Left lung (tissue), 10 donors: ENCODE results near the gene CDK6. TPM values are rescaled to one million over a fixed set of nuclear protein-coding genes. Genes with fewer than 3 reads are reported as not detected.

ENCODE experiments used
- ATAC-seq: fragments of 200-7000 bp; cut with Tn5 transposase; one replicate; pipeline ENCODE4 v1.9.1; 2020; ENCODE audit warnings: moderate library complexity
- DNase-seq, 4 donors: peaks; one replicate each; pipeline ENCODE4 v3.0.0-alpha.2; 2013 to 2020
- H3K27ac ChIP-seq, 2 donors: fragments of 200-600 bp; sonication (generic) in 1 of 2; one replicate each; pipeline versions ENCODE4 v1.5.0 to v1.8.0; 2020 to 2021
- H3K27me3 ChIP-seq, 2 donors: fragments of 200-600 bp; sonication (generic) in 1 of 2; one replicate each; pipeline versions ENCODE4 v1.5.0 to v1.8.0; 2020 to 2021
- H3K36me3 ChIP-seq, 2 donors: fragments of 200-600 bp; sonication (generic) in 1 of 2; one replicate each; pipeline versions ENCODE4 v1.5.0 to v1.8.0; 2020 to 2021
- H3K4me1 ChIP-seq, 2 donors: fragments of 200-600 bp; one replicate each; pipeline ENCODE4 v1.8.0; 2021
- H3K4me3 ChIP-seq, 2 donors: fragments of 200-600 bp; sonication (generic) in 1 of 2; one replicate each; pipeline versions ENCODE4 v1.5.0 to v1.8.0; 2020 to 2021; ENCODE audit warnings: mild to moderate bottlenecking in 1 of 2
- H3K9me3 ChIP-seq, 2 donors: fragments of 200-600 bp; sonication (generic) in 1 of 2; one replicate each; pipeline versions ENCODE4 v1.5.0 to v1.8.0; 2020 to 2021
- CTCF ChIP-seq, 2 donors: fragments of 200-600 bp; sonication (generic) in 1 of 2; IDR thresholded peaks; one replicate each; pipeline versions ENCODE4 v1.5.0 to v1.8.0; 2021; ENCODE audit warnings: antibody characterized with exemption in 2 of 2
- intact Hi-C, 2 donors: fragments of 100-400 bp; cut with DNase I; formaldehyde crosslinking; loops; one replicate each; pipeline versions ENCODE4 v1.11.2 to v1.14.2; 2022
- polyA plus RNA-seq, 6 donors: library from polyadenylated mRNA; unstranded; fragments of 120-200 nt; gene quantifications; one replicate each; pipeline ENCODE4 v1.2.1, GENCODE V29; 2013; ENCODE audit not compliant: insufficient read length in 6 of 6
- total RNA-seq, 2 donors: library from RNA; stranded (reverse); fragmentation: NEBNext Ultra II Directional; extraction: Animal tissue kit (Norgen Biotek cat#: 25700); gene quantifications; one replicate each; pipeline ENCODE4 v1.2.1, GENCODE V29; 2021
- donor health status: DM: no; HTN: yes; CAD: no.
- donor health status: DM: no; HTN: no; CAD: no.

CDK6 gene
- total and polyA plus RNA-seq, 8 donors: 20.3 to 52.2 (median 43.7) TPM

GRCh38 chr7:92732316-92733036, 103.9 kb downstream of the CDK6 start:
- Histone ChIP-seq H3K4me3 (no peak overlapping the region), H3K36me3 (no peaks in the 10 kb centered on the region), H3K4me1 (peaks cover 0 to 16% of the 10 kb centered on the region in 2 donors), H3K27ac (peak overlapping the region in 1 of 2 donors; percentile 59), H3K9me3 (no peaks in the 10 kb centered on the region), H3K27me3 (no peaks in the 10 kb centered on the region)
- DNase-seq (no peak), ATAC-seq (no peak)
- intact Hi-C loops: no loop called here
- no peak for TF ChIP-seq CTCF (IDR thresholded peaks at IDR 0.05)

GRCh38 chr7:92731335-92732063, 104.9 kb downstream of the CDK6 start:
- peaks cover 0 to 16% of the 10 kb centered on the region in 2 donors for H3K4me1 ChIP-seq
- H3K4me3 ChIP-seq: no peak overlapping the region
- no peak for DNase-seq
- H3K9me3 ChIP-seq: no peaks in the 10 kb centered on the region
- H3K36me3 ChIP-seq: no peaks in the 10 kb centered on the region
- peak overlapping the region in 1 of 2 donors; percentile 59 for H3K27ac ChIP-seq
- TF ChIP-seq CTCF (IDR thresholded peaks at IDR 0.05): no peak
- H3K27me3 ChIP-seq: no peaks in the 10 kb centered on the region
- ATAC-seq: peak; percentile 56
- intact Hi-C loops: no loop called here

- H3K27ac ChIP-seq: no peak overlapping the region
- H3K36me3 ChIP-seq: no peaks in the 10 kb centered on the region
- peaks cover 0 to 16% of the 10 kb centered on the region in 2 donors for H3K4me1 ChIP-seq
- TF ChIP-seq CTCF (IDR thresholded peaks at IDR 0.05): no peak
- DNase-seq (no peak), ATAC-seq (no peak)
- no peaks in the 10 kb centered on the region for H3K9me3 ChIP-seq
- intact Hi-C loops: no loop called here
- no peaks in the 10 kb centered on the region for H3K27me3 ChIP-seq
- H3K4me3 ChIP-seq: no peak overlapping the region
Observed at GRCh38 chr7:92730808-92731207, 105.6 kb downstream of the CDK6 start.

- Histone ChIP-seq H3K36me3 (no peaks in the 10 kb centered on the region), H3K27ac (no peak overlapping the region), H3K9me3 (no peaks in the 10 kb centered on the region), H3K4me1 (peaks cover 0 to 17% of the 10 kb centered on the region in 2 donors), H3K27me3 (no peaks in the 10 kb centered on the region), H3K4me3 (no peak overlapping the region)
- no peak for TF ChIP-seq CTCF (IDR thresholded peaks at IDR 0.05)
- ATAC-seq (no peak), DNase-seq (no peak)
- intact Hi-C loops: no loop called here
Observed at GRCh38 chr7:92729751-92730150, 106.6 kb downstream of the CDK6 start.

- intact Hi-C loops: no loop called here
- Histone ChIP-seq H3K27me3 (no peaks in the 10 kb centered on the region), H3K36me3 (no peaks in the 10 kb centered on the region), H3K4me3 (no peak overlapping the region), H3K9me3 (no peaks in the 10 kb centered on the region), H3K27ac (no peak overlapping the region), H3K4me1 (peaks cover 0 to 23% of the 10 kb centered on the region in 2 donors)
- no peak for ATAC-seq
- TF ChIP-seq CTCF (IDR thresholded peaks at IDR 0.05): no peak
- DNase-seq: no peak
Observed at GRCh38 chr7:92729172-92729571, 107.2 kb downstream of the CDK6 start.
